HEK293 (cell line): ENCODE measurements around the gene SUGP2.

Experiments used
- CTCF ChIA-PET: fragments of 350-600 bp; formaldehyde crosslinking; extraction: SDS; loops from one replicate; lab custom pipeline; 2021; ENCODE audit warnings: antibody characterized with exemption; lab: Yijun Ruan, JAX
- POLR2A ChIA-PET: fragments of 300-600 bp; formaldehyde crosslinking; extraction: SDS; loops from one replicate; lab custom pipeline; 2020; ENCODE audit warnings: antibody characterized with exemption, inconsistent platforms; lab: Yijun Ruan, JAX
- H3K27ac ChIP-seq: fragments of 200-500 bp; sonication (Bioruptor generic); 2 replicates; pipeline ENCODE4 v1.5.1; 2014; ENCODE audit warnings: low read depth, low read length, control low read depth, inconsistent platforms; ENCODE audit errors: extremely low read depth
- H3K36me3 ChIP-seq, 2 experiments: fragments of 200-500 bp in 1 of 2; sonication (Bioruptor generic) in 1 of 2; 1 replicate in 1 of 2; 2 replicates in 1 of 2; pipeline ENCODE4 v1.5.1; 2014 to 2017; ENCODE audit warnings: inconsistent platforms in 2 of 2, low read length in 2 of 2; ENCODE audit not compliant: control insufficient read depth in 2 of 2, insufficient read depth in 1 of 2
- H3K4me1 ChIP-seq: fragments of 200-500 bp; sonication (Bioruptor generic); 2 replicates; pipeline ENCODE4 v1.5.1; 2014; ENCODE audit warnings: mild to moderate bottlenecking, low read length, inconsistent platforms; ENCODE audit not compliant: control insufficient read depth, insufficient read depth
- H3K4me3 ChIP-seq: 2 replicates; pipeline ENCODE4 v1.5.1; 2011; ENCODE audit warnings: low read depth, mild to moderate bottlenecking, control low read depth, low read length, moderate library complexity
- H3K9me3 ChIP-seq: fragments of 200-500 bp; sonication (Bioruptor generic); 2 replicates; pipeline ENCODE4 v1.5.1; 2014; ENCODE audit warnings: low read depth, low read length, inconsistent platforms; ENCODE audit not compliant: control insufficient read depth, insufficient read depth
- BCL11A ChIP-seq: fragments of 450-650 bp; formaldehyde crosslinking; IDR thresholded peaks from 2 replicates; pipeline ENCODE4 v1.5.1; 2016; ENCODE audit warnings: low read depth, missing biosample characterization, missing genetic modification characterization
- EGR2 ChIP-seq: fragments of 450-650 bp; formaldehyde crosslinking; IDR thresholded peaks from 2 replicates; pipeline ENCODE4 v1.5.1; 2016; ENCODE audit warnings: low read depth, missing biosample characterization, missing genetic modification characterization
- IKZF3 ChIP-seq: fragments of 450-650 bp; IDR thresholded peaks from 2 replicates; pipeline ENCODE4 v1.5.0; 2018; ENCODE audit warnings: missing biosample characterization, mild to moderate bottlenecking, missing genetic modification characterization, moderate library complexity
- OVOL3 ChIP-seq: fragments of 450-650 bp; formaldehyde crosslinking; IDR thresholded peaks from 2 replicates; pipeline ENCODE4 v1.5.1; 2016; ENCODE audit warnings: missing biosample characterization, missing genetic modification characterization
- SALL2 ChIP-seq: fragments of 450-650 bp; formaldehyde crosslinking; IDR thresholded peaks from 2 replicates; pipeline ENCODE4 v1.5.0; 2017; ENCODE audit warnings: missing biosample characterization, mild to moderate bottlenecking, missing genetic modification characterization, borderline replicate concordance
- SP2 ChIP-seq: fragments of 450-650 bp; formaldehyde crosslinking; IDR thresholded peaks from 2 replicates; pipeline ENCODE4 v1.5.1; 2016; ENCODE audit warnings: missing biosample characterization, missing genetic modification characterization
- SP3 ChIP-seq: fragments of 450-650 bp; formaldehyde crosslinking; IDR thresholded peaks from 2 replicates; pipeline ENCODE4 v1.5.1; 2016; ENCODE audit warnings: missing biosample characterization, missing genetic modification characterization
- ZBTB17 ChIP-seq: fragments of 450-650 bp; formaldehyde crosslinking; IDR thresholded peaks from 2 replicates; pipeline ENCODE4 v1.5.1; 2016; ENCODE audit warnings: missing biosample characterization, missing genetic modification characterization
- ZBTB20 ChIP-seq: fragments of 450-650 bp; formaldehyde crosslinking; IDR thresholded peaks from 2 replicates; pipeline ENCODE4 v1.5.1; 2016; ENCODE audit warnings: missing biosample characterization, missing genetic modification characterization
- ZBTB8A ChIP-seq: fragments of 450-650 bp; formaldehyde crosslinking; IDR thresholded peaks from 2 replicates; pipeline ENCODE4 v1.5.1; 2016; ENCODE audit warnings: missing biosample characterization, missing genetic modification characterization
- ZNF311 ChIP-seq: fragments of 450-650 bp; formaldehyde crosslinking; IDR thresholded peaks from 2 replicates; pipeline ENCODE4 v1.5.1; 2017; ENCODE audit warnings: missing biosample characterization, missing genetic modification characterization, borderline replicate concordance
- ZNF335 ChIP-seq: fragments of 450-650 bp; formaldehyde crosslinking; conservative IDR thresholded peaks from 2 replicates; pipeline ENCODE4 v1.5.1; 2016; ENCODE audit warnings: missing biosample characterization, missing genetic modification characterization
- ZNF341 ChIP-seq: fragments of 450-650 bp; formaldehyde crosslinking; IDR thresholded peaks from 2 replicates; pipeline ENCODE4; 2016; ENCODE audit warnings: low read depth, missing biosample characterization, missing genetic modification characterization
- ZNF530 ChIP-seq: fragments of 450-650 bp; formaldehyde crosslinking; IDR thresholded peaks from 2 replicates; pipeline ENCODE4 v1.5.1; 2016; ENCODE audit warnings: low read depth, missing biosample characterization, missing genetic modification characterization
- ZNF610 ChIP-seq: fragments of 450-650 bp; formaldehyde crosslinking; IDR thresholded peaks from 2 replicates; pipeline ENCODE4 v1.5.1; 2016; ENCODE audit warnings: missing biosample characterization, missing genetic modification characterization, borderline replicate concordance
- ZNF664 ChIP-seq: fragments of 450-650 bp; formaldehyde crosslinking; IDR thresholded peaks from 2 replicates; pipeline ENCODE4 v1.5.1; 2016; ENCODE audit warnings: missing biosample characterization, missing genetic modification characterization
- ZNF76 ChIP-seq: fragments of 450-650 bp; formaldehyde crosslinking; IDR thresholded peaks from 2 replicates; pipeline ENCODE4; 2016; ENCODE audit warnings: low read depth, missing biosample characterization, missing genetic modification characterization, borderline replicate concordance
- ZNF837 ChIP-seq: fragments of 450-650 bp; formaldehyde crosslinking; IDR thresholded peaks from 2 replicates; pipeline ENCODE4 v1.5.1; 2016; ENCODE audit warnings: missing biosample characterization, missing genetic modification characterization
- ZSCAN16 ChIP-seq: fragments of 450-650 bp; formaldehyde crosslinking; IDR thresholded peaks from 2 replicates; pipeline ENCODE4 v1.5.1; 2016; ENCODE audit warnings: missing biosample characterization, missing genetic modification characterization
- TF ChIP-seq, protein P1 (sequence below): fragments of 450-650 bp; formaldehyde crosslinking; IDR thresholded peaks from 2 replicates; pipeline ENCODE4 v1.5.1; 2016; ENCODE audit warnings: missing biosample characterization, missing genetic modification characterization
- TF ChIP-seq, protein P2 (sequence below): fragments of 450-650 bp; formaldehyde crosslinking; optimal IDR thresholded peaks from 2 replicates; pipeline ENCODE3; 2016; ENCODE audit warnings: missing biosample characterization, mild to moderate bottlenecking, missing genetic modification characterization
- TF ChIP-seq, protein P3 (sequence below): fragments of 450-650 bp; IDR thresholded peaks from 2 replicates; pipeline ENCODE4 v1.5.1; 2018; ENCODE audit warnings: missing biosample characterization, mild to moderate bottlenecking, missing genetic modification characterization
- TF ChIP-seq, protein P4 (sequence below): fragments of 450-650 bp; formaldehyde crosslinking; IDR thresholded peaks from 2 replicates; pipeline ENCODE4 v1.5.1; 2016; ENCODE audit warnings: missing biosample characterization, missing genetic modification characterization
- TF ChIP-seq, protein P5 (sequence below): fragments of 450-650 bp; formaldehyde crosslinking; IDR thresholded peaks from 2 replicates; pipeline ENCODE4 v1.5.1; 2016; ENCODE audit warnings: missing biosample characterization, missing genetic modification characterization
- TF ChIP-seq, protein P6 (sequence below): fragments of 450-650 bp; formaldehyde crosslinking; IDR thresholded peaks from 2 replicates; pipeline ENCODE4 v1.5.1; 2016; ENCODE audit warnings: missing biosample characterization, missing genetic modification characterization
- TF ChIP-seq, protein P7 (sequence below): fragments of 450-650 bp; formaldehyde crosslinking; IDR thresholded peaks from 2 replicates; pipeline ENCODE4 v1.5.1; 2016; ENCODE audit warnings: missing biosample characterization, missing genetic modification characterization

SUGP2 gene

DNA sequence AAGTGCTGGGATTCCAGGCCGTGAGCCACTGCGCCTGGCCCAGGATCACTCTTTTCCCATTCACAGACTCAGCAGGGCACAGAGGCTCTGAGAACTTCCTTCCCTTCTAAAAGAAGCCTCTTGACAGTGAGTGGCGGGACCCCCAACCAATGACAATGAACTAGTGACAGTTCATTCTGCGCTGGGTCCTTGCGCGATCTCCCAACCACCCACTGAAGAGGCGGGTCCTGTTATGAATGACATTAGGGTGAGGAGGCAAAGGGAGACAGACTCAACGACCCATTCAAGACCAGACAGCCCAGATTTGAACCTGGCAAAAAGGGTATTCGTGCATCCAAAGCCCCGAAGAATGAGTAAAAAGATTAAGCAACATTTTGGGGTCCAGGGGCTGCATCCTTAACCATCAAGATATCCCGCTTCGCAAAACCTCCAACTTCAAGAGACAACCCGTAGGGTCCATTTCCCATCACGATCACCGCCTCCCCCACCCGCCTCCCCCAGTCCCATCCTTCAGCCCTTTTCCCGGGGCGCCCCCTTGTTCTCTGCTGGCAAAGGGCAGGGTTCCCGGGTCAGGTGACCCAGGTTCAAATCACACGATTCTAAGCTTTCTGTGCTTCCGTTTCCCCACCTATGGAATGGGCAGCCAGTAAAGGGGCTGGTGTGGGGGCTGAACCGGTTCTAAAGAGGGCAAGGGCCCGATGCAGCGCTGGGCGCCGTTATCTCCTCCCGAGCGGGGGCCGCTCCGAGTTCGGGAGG is 719 bp downstream of the SUGP2 start:
- Histone ChIP-seq H3K4me1 (no peaks in the 10 kb centered on the region), H3K27ac (peak overlapping the region; percentile 94), H3K9me3 (no peaks in the 10 kb centered on the region), H3K4me3 (peak overlapping the region; percentile 68), H3K36me3 (peaks cover 32 to 56% of the 10 kb centered on the region in 2 experiments)
- ChIA-PET POLR2A (interaction anchor here (0.5 to 0.7 kb wide), 3 partner anchors 109 to 296 kb away, joined by 3 read pairs; no protein-coding TSS in a partner anchor), CTCF (interaction anchor here (0.6 to 0.7 kb wide), 2 partner anchors 22 to 157 kb away, joined by 3 read pairs; no protein-coding TSS in a partner anchor)
- TF ChIP-seq, protein P1, sequence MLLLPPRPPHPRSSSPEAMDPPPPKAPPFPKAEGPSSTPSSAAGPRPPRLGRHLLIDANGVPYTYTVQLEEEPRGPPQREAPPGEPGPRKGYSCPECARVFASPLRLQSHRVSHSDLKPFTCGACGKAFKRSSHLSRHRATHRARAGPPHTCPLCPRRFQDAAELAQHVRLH (tag by site-specific recombination) = no peak
- TF ChIP-seq SALL2 (no peak), ZNF837 (no peak), IKZF3 (peak; percentile 59), ZNF664 (no peak), ZNF341 (tag by site-specific recombination) (no peak), OVOL3 (tag by site-specific recombination) (no peak), ZBTB20 (tag by site-specific recombination) (peak; percentile 55; the same call in 1 of the 2 replicates), BCL11A (tag by site-specific recombination) (no peak), EGR2 (tag by site-specific recombination) (0 out of 2 replicates have a peak, but pooled peaks have one; percentile 22), ZBTB8A (tag by site-specific recombination) (peak; percentile 70), ZNF530 (tag by site-specific recombination) (no peak), ZNF311 (tag by site-specific recombination) (no peak), ZNF335 (tag by site-specific recombination) (peak; percentile 78), SP3 (tag by site-specific recombination) (peak; percentile 65), ZSCAN16 (peak; percentile 99), ZNF610 (tag by site-specific recombination) (no peak), SP2 (tag by site-specific recombination) (peak; percentile 92), ZBTB17 (tag by site-specific recombination) (peak; percentile 58), ZNF76 (peak; percentile 69; the same call in 1 of the 2 replicates)
- TF ChIP-seq, protein P2, sequence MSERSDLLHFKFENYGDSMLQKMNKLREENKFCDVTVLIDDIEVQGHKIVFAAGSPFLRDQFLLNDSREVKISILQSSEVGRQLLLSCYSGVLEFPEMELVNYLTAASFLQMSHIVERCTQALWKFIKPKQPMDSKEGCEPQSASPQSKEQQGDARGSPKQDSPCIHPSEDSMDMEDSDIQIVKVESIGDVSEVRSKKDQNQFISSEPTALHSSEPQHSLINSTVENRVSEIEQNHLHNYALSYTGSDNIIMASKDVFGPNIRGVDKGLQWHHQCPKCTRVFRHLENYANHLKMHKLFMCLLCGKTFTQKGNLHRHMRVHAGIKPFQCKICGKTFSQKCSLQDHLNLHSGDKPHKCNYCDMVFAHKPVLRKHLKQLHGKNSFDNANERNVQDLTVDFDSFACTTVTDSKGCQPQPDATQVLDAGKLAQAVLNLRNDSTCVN (tag by site-specific recombination) = peak; percentile 11
- TF ChIP-seq, protein P3, sequence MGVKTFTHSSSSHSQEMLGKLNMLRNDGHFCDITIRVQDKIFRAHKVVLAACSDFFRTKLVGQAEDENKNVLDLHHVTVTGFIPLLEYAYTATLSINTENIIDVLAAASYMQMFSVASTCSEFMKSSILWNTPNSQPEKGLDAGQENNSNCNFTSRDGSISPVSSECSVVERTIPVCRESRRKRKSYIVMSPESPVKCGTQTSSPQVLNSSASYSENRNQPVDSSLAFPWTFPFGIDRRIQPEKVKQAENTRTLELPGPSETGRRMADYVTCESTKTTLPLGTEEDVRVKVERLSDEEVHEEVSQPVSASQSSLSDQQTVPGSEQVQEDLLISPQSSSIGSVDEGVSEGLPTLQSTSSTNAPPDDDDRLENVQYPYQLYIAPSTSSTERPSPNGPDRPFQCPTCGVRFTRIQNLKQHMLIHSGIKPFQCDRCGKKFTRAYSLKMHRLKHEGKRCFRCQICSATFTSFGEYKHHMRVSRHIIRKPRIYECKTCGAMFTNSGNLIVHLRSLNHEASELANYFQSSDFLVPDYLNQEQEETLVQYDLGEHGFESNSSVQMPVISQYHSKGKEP (tag by site-specific recombination) = no peak
- TF ChIP-seq, protein P4, sequence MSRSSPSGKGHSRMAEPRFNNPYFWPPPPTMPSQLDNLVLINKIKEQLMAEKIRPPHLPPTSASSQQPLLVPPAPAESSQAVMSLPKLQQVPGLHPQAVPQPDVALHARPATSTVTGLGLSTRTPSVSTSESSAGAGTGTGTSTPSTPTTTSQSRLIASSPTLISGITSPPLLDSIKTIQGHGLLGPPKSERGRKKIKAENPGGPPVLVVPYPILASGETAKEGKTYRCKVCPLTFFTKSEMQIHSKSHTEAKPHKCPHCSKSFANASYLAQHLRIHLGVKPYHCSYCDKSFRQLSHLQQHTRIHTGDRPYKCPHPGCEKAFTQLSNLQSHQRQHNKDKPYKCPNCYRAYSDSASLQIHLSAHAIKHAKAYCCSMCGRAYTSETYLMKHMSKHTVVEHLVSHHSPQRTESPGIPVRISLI (tag by site-specific recombination) = no peak
- TF ChIP-seq, protein P5, sequence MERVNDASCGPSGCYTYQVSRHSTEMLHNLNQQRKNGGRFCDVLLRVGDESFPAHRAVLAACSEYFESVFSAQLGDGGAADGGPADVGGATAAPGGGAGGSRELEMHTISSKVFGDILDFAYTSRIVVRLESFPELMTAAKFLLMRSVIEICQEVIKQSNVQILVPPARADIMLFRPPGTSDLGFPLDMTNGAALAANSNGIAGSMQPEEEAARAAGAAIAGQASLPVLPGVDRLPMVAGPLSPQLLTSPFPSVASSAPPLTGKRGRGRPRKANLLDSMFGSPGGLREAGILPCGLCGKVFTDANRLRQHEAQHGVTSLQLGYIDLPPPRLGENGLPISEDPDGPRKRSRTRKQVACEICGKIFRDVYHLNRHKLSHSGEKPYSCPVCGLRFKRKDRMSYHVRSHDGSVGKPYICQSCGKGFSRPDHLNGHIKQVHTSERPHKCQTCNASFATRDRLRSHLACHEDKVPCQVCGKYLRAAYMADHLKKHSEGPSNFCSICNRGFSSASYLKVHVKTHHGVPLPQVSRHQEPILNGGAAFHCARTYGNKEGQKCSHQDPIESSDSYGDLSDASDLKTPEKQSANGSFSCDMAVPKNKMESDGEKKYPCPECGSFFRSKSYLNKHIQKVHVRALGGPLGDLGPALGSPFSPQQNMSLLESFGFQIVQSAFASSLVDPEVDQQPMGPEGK = peak; percentile 61; the same call in 1 of the 2 replicates
- TF ChIP-seq, protein P6, sequence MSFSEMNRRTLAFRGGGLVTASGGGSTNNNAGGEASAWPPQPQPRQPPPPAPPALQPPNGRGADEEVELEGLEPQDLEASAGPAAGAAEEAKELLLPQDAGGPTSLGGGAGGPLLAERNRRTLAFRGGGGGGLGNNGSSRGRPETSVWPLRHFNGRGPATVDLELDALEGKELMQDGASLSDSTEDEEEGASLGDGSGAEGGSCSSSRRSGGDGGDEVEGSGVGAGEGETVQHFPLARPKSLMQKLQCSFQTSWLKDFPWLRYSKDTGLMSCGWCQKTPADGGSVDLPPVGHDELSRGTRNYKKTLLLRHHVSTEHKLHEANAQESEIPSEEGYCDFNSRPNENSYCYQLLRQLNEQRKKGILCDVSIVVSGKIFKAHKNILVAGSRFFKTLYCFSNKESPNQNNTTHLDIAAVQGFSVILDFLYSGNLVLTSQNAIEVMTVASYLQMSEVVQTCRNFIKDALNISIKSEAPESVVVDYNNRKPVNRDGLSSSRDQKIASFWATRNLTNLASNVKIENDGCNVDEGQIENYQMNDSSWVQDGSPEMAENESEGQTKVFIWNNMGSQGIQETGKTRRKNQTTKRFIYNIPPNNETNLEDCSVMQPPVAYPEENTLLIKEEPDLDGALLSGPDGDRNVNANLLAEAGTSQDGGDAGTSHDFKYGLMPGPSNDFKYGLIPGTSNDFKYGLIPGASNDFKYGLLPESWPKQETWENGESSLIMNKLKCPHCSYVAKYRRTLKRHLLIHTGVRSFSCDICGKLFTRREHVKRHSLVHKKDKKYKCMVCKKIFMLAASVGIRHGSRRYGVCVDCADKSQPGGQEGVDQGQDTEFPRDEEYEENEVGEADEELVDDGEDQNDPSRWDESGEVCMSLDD (tag by site-specific recombination) = peak; percentile 45; the same call in 1 of the 2 replicates
- TF ChIP-seq, protein P7, sequence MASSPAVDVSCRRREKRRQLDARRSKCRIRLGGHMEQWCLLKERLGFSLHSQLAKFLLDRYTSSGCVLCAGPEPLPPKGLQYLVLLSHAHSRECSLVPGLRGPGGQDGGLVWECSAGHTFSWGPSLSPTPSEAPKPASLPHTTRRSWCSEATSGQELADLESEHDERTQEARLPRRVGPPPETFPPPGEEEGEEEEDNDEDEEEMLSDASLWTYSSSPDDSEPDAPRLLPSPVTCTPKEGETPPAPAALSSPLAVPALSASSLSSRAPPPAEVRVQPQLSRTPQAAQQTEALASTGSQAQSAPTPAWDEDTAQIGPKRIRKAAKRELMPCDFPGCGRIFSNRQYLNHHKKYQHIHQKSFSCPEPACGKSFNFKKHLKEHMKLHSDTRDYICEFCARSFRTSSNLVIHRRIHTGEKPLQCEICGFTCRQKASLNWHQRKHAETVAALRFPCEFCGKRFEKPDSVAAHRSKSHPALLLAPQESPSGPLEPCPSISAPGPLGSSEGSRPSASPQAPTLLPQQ (tag by site-specific recombination) = 0 out of 2 replicates have a peak, but pooled peaks have one; percentile 5
